Measurements from ENCODE around the gene SGIP1. TPM values are rescaled to one million over a fixed set of nuclear protein-coding genes. Genes with fewer than 3 reads are reported as not detected.

The SGIP1 gene
- total and polyA plus RNA-seq, 2 experiments from 2014 or later: 4.0 to 7.7 TPM

- WGBS, 2 experiments (ENCODE audit: low coverage in 1 of 2, low lambda C conversion rate in 2 of 2, missing lambda C conversion rate in 2 of 2): 83 to 87% methylated on average over 3 of the region's 3 CpGs
- Histone ChIP-seq H3K9me2 (ENCODE audit: insufficient read depth) (no peaks in the 10 kb centered on the region), H3K9me3 (ENCODE audit: low read depth) (no peaks in the 10 kb centered on the region), H3F3A (ENCODE audit: insufficient read depth) (peaks cover 26% of the 10 kb centered on the region), H3K27me3 (replicated peaks; ENCODE audit: insufficient read depth) (no peaks in the 10 kb centered on the region), H3K4me2 (ENCODE audit: unreplicated experiment) (no peak overlapping the region), H3K4me1 (ENCODE audit: insufficient read depth) (peaks cover 47% of the 10 kb centered on the region), H4K20me1 (ENCODE audit: insufficient read depth) (no peaks in the 10 kb centered on the region), H3K4me3 (no peak overlapping the region), H3K9ac (no peak overlapping the region), H3K27ac (no peak overlapping the region), H3K79me2 (ENCODE audit: insufficient read depth) (no peaks in the 10 kb centered on the region), H3K36me3 (ENCODE audit: low read depth) (no peaks in the 10 kb centered on the region), H2AFZ (no peak overlapping the region)
- TF ChIP-seq EZH2phosphoT487 (IDR thresholded peaks at IDR 0.05; ENCODE audit: insufficient read depth, low read depth) (no peak), EZH2 (IDR thresholded peaks at IDR 0.05; ENCODE audit: insufficient read depth, poor library complexity, severe bottlenecking) (no peak)
- no peak for DNase-seq
- in situ Hi-C loops (cut with MboI): no loop called here
These were observed 36.0 kb upstream of the SGIP1 start for GRCh38 chr1:66497910-66498309.

DNA sequence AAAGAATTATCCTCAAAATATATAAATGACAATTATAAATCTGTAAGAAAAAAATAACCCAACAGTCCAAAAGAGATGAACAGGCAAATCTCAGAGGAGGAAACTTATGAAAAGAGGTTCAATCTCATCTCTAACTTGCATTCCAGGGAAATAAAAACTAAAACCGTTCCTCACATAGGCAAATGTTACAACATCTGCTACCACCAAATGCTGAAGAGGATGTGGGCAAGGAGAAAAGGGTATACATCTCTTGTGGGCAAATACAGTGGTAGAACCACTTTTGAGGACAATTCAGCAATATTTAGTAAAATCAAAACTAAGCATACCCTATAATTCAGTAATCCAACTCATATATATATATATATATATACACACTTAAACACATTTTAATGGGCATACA is 33.7 kb upstream of the SGIP1 start:
- Histone ChIP-seq H3K4me3 (no peak overlapping the region), H3K9me3 (ENCODE audit: low read depth) (no peaks in the 10 kb centered on the region), H3K9me2 (ENCODE audit: insufficient read depth) (no peaks in the 10 kb centered on the region), H4K20me1 (ENCODE audit: insufficient read depth) (no peaks in the 10 kb centered on the region), H2AFZ (peak overlapping the region; percentile 36; the same call in 1 of the 2 replicates), H3K27ac (no peak overlapping the region), H3K9ac (no peak overlapping the region), H3K79me2 (ENCODE audit: insufficient read depth) (no peaks in the 10 kb centered on the region), H3K4me2 (ENCODE audit: unreplicated experiment) (no peak overlapping the region), H3F3A (ENCODE audit: insufficient read depth) (peaks cover 15% of the 10 kb centered on the region), H3K36me3 (ENCODE audit: low read depth) (no peaks in the 10 kb centered on the region), H3K4me1 (ENCODE audit: insufficient read depth) (peaks cover 35% of the 10 kb centered on the region), H3K27me3 (replicated peaks; ENCODE audit: insufficient read depth) (no peaks in the 10 kb centered on the region)
- in situ Hi-C loops (cut with MboI): loop anchor here (10.0 kb wide), 1 partner anchor 246 kb away; no protein-coding TSS in a partner anchor
- 19 to 21% methylated on average over 1 of the region's 1 CpG for WGBS, 2 experiments (ENCODE audit: low coverage in 1 of 2, low lambda C conversion rate in 2 of 2, missing lambda C conversion rate in 2 of 2)
- TF ChIP-seq EZH2phosphoT487 (IDR thresholded peaks at IDR 0.05; ENCODE audit: insufficient read depth, low read depth): no peak
- no peak for TF ChIP-seq EZH2 (IDR thresholded peaks at IDR 0.05; ENCODE audit: insufficient read depth, poor library complexity, severe bottlenecking)
- no peak for DNase-seq

- no peaks in the 10 kb centered on the region for H3K9me2 ChIP-seq (ENCODE audit: insufficient read depth)
- H3K27ac ChIP-seq: no peak overlapping the region
- H3K4me2 ChIP-seq (ENCODE audit: unreplicated experiment): no peak overlapping the region
- H3K79me2 ChIP-seq (ENCODE audit: insufficient read depth): no peaks in the 10 kb centered on the region
- H3K36me3 ChIP-seq (ENCODE audit: low read depth): no peaks in the 10 kb centered on the region
- WGBS, 2 experiments (ENCODE audit: low coverage in 1 of 2, low lambda C conversion rate in 2 of 2, missing lambda C conversion rate in 2 of 2): 94 to 100% methylated on average over 1 of the region's 1 CpG
- peaks cover 21% of the 10 kb centered on the region; the same call in 1 of the 2 replicates for H3F3A ChIP-seq (ENCODE audit: insufficient read depth)
- H3K4me3 ChIP-seq: no peak overlapping the region
- no peaks in the 10 kb centered on the region for H3K27me3 ChIP-seq (replicated peaks; ENCODE audit: insufficient read depth)
- no peak for DNase-seq
- no peaks in the 10 kb centered on the region for H3K9me3 ChIP-seq (ENCODE audit: low read depth)
- H3K9ac ChIP-seq: no peak overlapping the region
- H2AFZ ChIP-seq: peak overlapping the region; percentile 25
- H3K4me1 ChIP-seq (ENCODE audit: insufficient read depth): peaks cover 36% of the 10 kb centered on the region
- in situ Hi-C loops (cut with MboI): loop anchor here (10.0 kb wide), 1 partner anchor 247 kb away; no protein-coding TSS in a partner anchor
- H4K20me1 ChIP-seq (ENCODE audit: insufficient read depth): no peaks in the 10 kb centered on the region
- TF ChIP-seq EZH2 (IDR thresholded peaks at IDR 0.05; ENCODE audit: insufficient read depth, poor library complexity, severe bottlenecking) (no peak), EZH2phosphoT487 (IDR thresholded peaks at IDR 0.05; ENCODE audit: insufficient read depth, low read depth) (no peak)
These were observed 31.9 kb upstream of the SGIP1 start for GRCh38 chr1:66502086-66502485.

DNA sequence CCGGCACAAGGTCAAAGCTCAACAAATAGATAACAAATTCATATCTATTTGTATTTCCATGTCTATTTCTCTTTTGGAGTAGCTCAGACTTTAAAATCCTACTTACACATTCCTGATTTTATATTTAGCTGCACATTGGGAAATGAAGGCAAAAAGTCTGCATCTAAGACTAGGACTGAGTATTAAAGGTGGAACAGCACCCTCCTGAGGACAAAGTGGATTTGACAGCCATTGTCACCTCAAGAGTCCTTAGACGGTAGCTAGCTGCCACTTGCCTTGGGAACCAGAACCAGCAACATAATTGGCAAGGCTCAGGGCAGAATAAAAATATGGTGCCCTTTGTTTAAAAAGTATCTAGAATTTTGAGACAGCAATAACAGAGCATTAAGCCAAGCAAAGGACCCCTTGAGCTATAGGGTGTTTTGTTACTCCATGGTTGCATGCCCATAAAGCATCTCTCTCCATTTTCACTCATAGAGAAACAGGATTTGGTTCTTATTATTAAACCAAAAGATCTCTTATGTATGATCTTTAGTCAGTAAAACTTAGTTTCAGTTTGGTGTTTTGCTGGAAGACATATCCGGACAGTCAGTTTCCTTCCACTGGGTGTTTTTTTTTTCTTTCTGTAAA is 30.0 kb upstream of the SGIP1 start:
- H3K9me2 ChIP-seq (ENCODE audit: insufficient read depth): no peaks in the 10 kb centered on the region
- H3K9ac ChIP-seq: peak overlapping the region; percentile 25; the same call in 1 of the 2 replicates
- no peaks in the 10 kb centered on the region for H3K27me3 ChIP-seq (replicated peaks; ENCODE audit: insufficient read depth)
- H4K20me1 ChIP-seq (ENCODE audit: insufficient read depth): no peaks in the 10 kb centered on the region
- H3K4me1 ChIP-seq (ENCODE audit: insufficient read depth): peaks cover 36% of the 10 kb centered on the region
- H3K4me3 ChIP-seq: 0 out of 2 replicates have a peak overlapping the region, but pooled peaks have one; percentile 12
- H3K9me3 ChIP-seq (ENCODE audit: low read depth): no peaks in the 10 kb centered on the region
- no peak overlapping the region for H3K27ac ChIP-seq
- 28 to 33% methylated on average over 3 of the region's 3 CpGs for WGBS, 2 experiments (ENCODE audit: low coverage in 1 of 2, low lambda C conversion rate in 2 of 2, missing lambda C conversion rate in 2 of 2)
- DNase-seq: peak; percentile 81
- H3K79me2 ChIP-seq (ENCODE audit: insufficient read depth): no peaks in the 10 kb centered on the region
- H2AFZ ChIP-seq: peak overlapping the region; percentile 74
- TF ChIP-seq EZH2 (IDR thresholded peaks at IDR 0.05; ENCODE audit: insufficient read depth, poor library complexity, severe bottlenecking): no peak
- no peak for TF ChIP-seq EZH2phosphoT487 (IDR thresholded peaks at IDR 0.05; ENCODE audit: insufficient read depth, low read depth)
- no peaks in the 10 kb centered on the region for H3K36me3 ChIP-seq (ENCODE audit: low read depth)
- in situ Hi-C loops (cut with MboI): loop anchor here (10.0 kb wide), 1 partner anchor 249 kb away; no protein-coding TSS in a partner anchor
- peaks cover 21% of the 10 kb centered on the region; the same call in 1 of the 2 replicates for H3F3A ChIP-seq (ENCODE audit: insufficient read depth)
- H3K4me2 ChIP-seq (ENCODE audit: unreplicated experiment): peak overlapping the region; percentile 2
